ENCODE data around the gene C10orf67.

GRCh38 chr10:23203369-23204325, 140.9 kb downstream of the C10orf67 start:
- TF ChIP-seq CTCF (IDR thresholded peaks at IDR 0.05) (no peak), ZFX (IDR thresholded peaks at IDR 0.05; ENCODE audit: borderline replicate concordance) (no peak)
